Measurements from ENCODE around the gene PDE9A. TPM values are rescaled to one million over a fixed set of nuclear protein-coding genes. Genes with fewer than 3 reads are reported as not detected.

The PDE9A gene
- total and polyA plus RNA-seq, 9 donors: 3.9 to 11.3 (median 6.9) TPM

GRCh38 chr21:42688226-42688840 lies 34.9 kb downstream of the PDE9A start:
- Histone ChIP-seq H3K36me3 (no peaks in the 10 kb centered on the region), H3K9me3 (no peaks in the 10 kb centered on the region), H3K4me3 (no peak overlapping the region), H3K27me3 (no peaks in the 10 kb centered on the region), H3K27ac (no peak overlapping the region), H3K4me1 (ENCODE audit: insufficient read depth) (no peaks in the 10 kb centered on the region)
- DNase-seq: peak in 1 of 5 donors; percentile 18
- TF ChIP-seq POLR2A (IDR thresholded peaks at IDR 0.05) (no peak), EP300 (IDR thresholded peaks at IDR 0.05) (no peak), CTCF (IDR thresholded peaks at IDR 0.05) (no peak)
- intact Hi-C loops (cut with DNase I): loop anchor here in 1 of 4 donors (10.0 kb wide), 1 partner anchor 96 kb away; no protein-coding TSS in a partner anchor
- WGBS, 3 donors: 94 to 95% (median 94%) methylated on average over 16 of the region's 16 CpGs

- TF ChIP-seq EP300 (IDR thresholded peaks at IDR 0.05): no peak
- no peak for TF ChIP-seq CTCF (IDR thresholded peaks at IDR 0.05)
- no peak for TF ChIP-seq POLR2A (IDR thresholded peaks at IDR 0.05)
- Histone ChIP-seq H3K36me3 (no peaks in the 10 kb centered on the region), H3K27ac (no peak overlapping the region), H3K27me3 (no peaks in the 10 kb centered on the region), H3K9me3 (no peaks in the 10 kb centered on the region), H3K4me1 (ENCODE audit: insufficient read depth) (no peaks in the 10 kb centered on the region), H3K4me3 (no peak overlapping the region)
- peak in 1 of 5 donors; percentile 30 for DNase-seq
- intact Hi-C loops (cut with DNase I): loop anchor here in 1 of 4 donors (10.0 kb wide), 1 partner anchor 96 kb away; no protein-coding TSS in a partner anchor
- 89 to 99% (median 90%) methylated on average over 8 to 21 of the region's 21 CpGs for WGBS, 3 donors
Measured at GRCh38 chr21:42688841-42689371, 35.5 kb downstream of the PDE9A start.

GRCh38 chr21:42690586-42690985 lies 37.2 kb downstream of the PDE9A start:
- H3K4me1 ChIP-seq (ENCODE audit: insufficient read depth): no peaks in the 10 kb centered on the region
- H3K4me3 ChIP-seq: no peak overlapping the region
- no peaks in the 10 kb centered on the region for H3K36me3 ChIP-seq
- WGBS, 3 donors: 94 to 98% (median 98%) methylated on average over 6 of the region's 6 CpGs
- no peaks in the 10 kb centered on the region for H3K9me3 ChIP-seq
- no peak overlapping the region for H3K27ac ChIP-seq
- intact Hi-C loops (cut with DNase I): no loop called here
- H3K27me3 ChIP-seq: no peaks in the 10 kb centered on the region
- DNase-seq: no peak
- TF ChIP-seq CTCF (IDR thresholded peaks at IDR 0.05) (no peak), POLR2A (IDR thresholded peaks at IDR 0.05) (no peak), EP300 (IDR thresholded peaks at IDR 0.05) (no peak)

GRCh38 chr21:42691901-42692559 lies 38.6 kb downstream of the PDE9A start:
- Histone ChIP-seq H3K9me3 (no peaks in the 10 kb centered on the region), H3K4me1 (ENCODE audit: insufficient read depth) (no peaks in the 10 kb centered on the region), H3K27ac (no peak overlapping the region), H3K27me3 (no peaks in the 10 kb centered on the region), H3K4me3 (no peak overlapping the region), H3K36me3 (no peaks in the 10 kb centered on the region)
- 91 to 96% (median 93%) methylated on average over 19 of the region's 19 CpGs for WGBS, 3 donors
- intact Hi-C loops (cut with DNase I): no loop called here
- no peak for TF ChIP-seq CTCF (IDR thresholded peaks at IDR 0.05)
- TF ChIP-seq EP300 (IDR thresholded peaks at IDR 0.05): no peak
- TF ChIP-seq POLR2A (IDR thresholded peaks at IDR 0.05): no peak
- DNase-seq: no peak
